Esophagus squamous epithelium (tissue), 5 donors: ENCODE results near the gene EXOC1. TPM values are rescaled to one million over a fixed set of nuclear protein-coding genes. Genes with fewer than 3 reads are reported as not detected.
A peak's percentile ranks its signal among the peaks of the same experiment; 100 is the strongest.

Experiments
- DNase-seq: peaks from one replicate; lab custom pipeline; 2025; lab: John Stamatoyannopoulos, UW
- H3K27ac ChIP-seq, 4 donors: fragments of 200-600 bp; sonication (generic); one replicate each; pipeline ENCODE4 v1.5.1; 2016 to 2019; ENCODE audit warnings: mild to moderate bottlenecking in 1 of 4
- H3K27me3 ChIP-seq, 4 donors: fragments of 200-600 bp; sonication (generic); 1 replicate in 3 of 4; 2 replicates in 1 of 4; pipeline versions ENCODE4 v1.5.1 to v1.6.0; 2017 to 2021; ENCODE audit warnings: antibody characterized with exemption in 1 of 4
- H3K36me3 ChIP-seq, 3 donors: fragments of 200-600 bp; sonication (generic); one replicate each; pipeline ENCODE4 v1.5.1; 2016 to 2019
- H3K4me1 ChIP-seq, 3 donors: fragments of 200-600 bp; sonication (generic); one replicate each; pipeline ENCODE4 v1.5.1; 2017 to 2019
- H3K4me3 ChIP-seq, 4 donors: fragments of 200-600 bp; sonication (generic); 1 replicate in 3 of 4; 2 replicates in 1 of 4; pipeline ENCODE4 v1.5.1; 2016 to 2019; ENCODE audit warnings: mild to moderate bottlenecking in 2 of 4, moderate library complexity in 1 of 4
- H3K9me3 ChIP-seq, 3 donors: fragments of 200-600 bp; sonication (generic); one replicate each; pipeline ENCODE4 v1.5.1; 2016 to 2019
- POLR2A ChIP-seq, 4 donors: fragments of 450-650 bp; IDR thresholded peaks; one replicate each; pipeline ENCODE4 v1.6.1; 2017; ENCODE audit warnings: antibody characterized with exemption in 4 of 4, mild to moderate bottlenecking in 4 of 4, moderate library complexity in 3 of 4
- WGBS, 2 donors: methylation state at CpG; one replicate each; pipeline ENCODE4 v1.1.5; 2018; 5-methylcytosine and 5-hydroxymethylcytosine counted together
- intact Hi-C: fragments of 100-400 bp; cut with DNase I; formaldehyde crosslinking; loops from one replicate; pipeline ENCODE4 v1.15.0; 2022
- small RNA-seq, 4 donors: library from RNA; depleted of rRNA; stranded (forward); fragments of <200 nt; gene quantifications; one replicate each; pipeline ENCODE3, GENCODE V24; 2016
- total RNA-seq, 4 donors: library from RNA; depleted of rRNA; stranded (reverse); fragments of >200 nt; gene quantifications; one replicate each; pipeline ENCODE4 v1.1.0, GENCODE V29; 2016
- TF ChIP-seq, protein P1 (sequence below), 6 experiments: fragments of 450-650 bp in 4 of 6; fragments of 200-600 bp in 2 of 6; sonication (generic) in 2 of 6; IDR thresholded peaks; one replicate each; pipeline ENCODE4 v1.5.1; 2016 to 2019; ENCODE audit warnings: antibody characterized with exemption in 6 of 6, mild to moderate bottlenecking in 4 of 6, moderate library complexity in 4 of 6
- donor health status: DM: yes; HTN: yes; CAD: no.

Gene EXOC1
- total RNA-seq, 4 donors from 2014 or later = 28.5 to 43.7 (median 41.7) TPM

DNA sequence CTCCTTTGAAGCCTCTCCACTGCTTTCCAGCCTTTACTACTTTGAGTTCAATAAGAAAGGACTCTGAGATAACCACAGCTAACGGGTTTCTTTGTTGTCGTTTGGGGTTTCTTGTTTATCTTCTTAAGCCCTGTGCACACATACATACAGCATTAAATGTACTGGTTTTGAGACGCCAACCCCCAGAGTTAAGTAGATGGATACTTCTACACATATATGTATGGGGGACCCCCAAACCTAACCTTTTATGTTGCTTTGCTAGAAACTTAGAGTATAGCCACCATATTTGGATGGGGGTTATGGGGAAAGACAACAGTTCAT is 96.0 kb downstream of the EXOC1 start:
- 0 to 10% methylated on average over 3 of the region's 3 CpGs for WGBS, 2 donors
- TF ChIP-seq POLR2A (IDR thresholded peaks at IDR 0.05) = no peak
- TF ChIP-seq, protein P1, sequence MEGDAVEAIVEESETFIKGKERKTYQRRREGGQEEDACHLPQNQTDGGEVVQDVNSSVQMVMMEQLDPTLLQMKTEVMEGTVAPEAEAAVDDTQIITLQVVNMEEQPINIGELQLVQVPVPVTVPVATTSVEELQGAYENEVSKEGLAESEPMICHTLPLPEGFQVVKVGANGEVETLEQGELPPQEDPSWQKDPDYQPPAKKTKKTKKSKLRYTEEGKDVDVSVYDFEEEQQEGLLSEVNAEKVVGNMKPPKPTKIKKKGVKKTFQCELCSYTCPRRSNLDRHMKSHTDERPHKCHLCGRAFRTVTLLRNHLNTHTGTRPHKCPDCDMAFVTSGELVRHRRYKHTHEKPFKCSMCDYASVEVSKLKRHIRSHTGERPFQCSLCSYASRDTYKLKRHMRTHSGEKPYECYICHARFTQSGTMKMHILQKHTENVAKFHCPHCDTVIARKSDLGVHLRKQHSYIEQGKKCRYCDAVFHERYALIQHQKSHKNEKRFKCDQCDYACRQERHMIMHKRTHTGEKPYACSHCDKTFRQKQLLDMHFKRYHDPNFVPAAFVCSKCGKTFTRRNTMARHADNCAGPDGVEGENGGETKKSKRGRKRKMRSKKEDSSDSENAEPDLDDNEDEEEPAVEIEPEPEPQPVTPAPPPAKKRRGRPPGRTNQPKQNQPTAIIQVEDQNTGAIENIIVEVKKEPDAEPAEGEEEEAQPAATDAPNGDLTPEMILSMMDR (IDR thresholded peaks at IDR 0.05) = no peak
- intact Hi-C loops = no loop called here
- Histone ChIP-seq H3K4me1 (peaks cover 0 to 38% (median 26%) of the 10 kb centered on the region in 3 donors), H3K9me3 (no peaks in the 10 kb centered on the region), H3K4me3 (peak overlapping the region; percentile 60 to 90 (median 86)), H3K27me3 (no peaks in the 10 kb centered on the region), H3K27ac (peak overlapping the region; percentile 86 to 94 (median 90)), H3K36me3 (peaks cover 0 to 17% (median 0%) of the 10 kb centered on the region in 3 donors)
- no peak for DNase-seq

DNA sequence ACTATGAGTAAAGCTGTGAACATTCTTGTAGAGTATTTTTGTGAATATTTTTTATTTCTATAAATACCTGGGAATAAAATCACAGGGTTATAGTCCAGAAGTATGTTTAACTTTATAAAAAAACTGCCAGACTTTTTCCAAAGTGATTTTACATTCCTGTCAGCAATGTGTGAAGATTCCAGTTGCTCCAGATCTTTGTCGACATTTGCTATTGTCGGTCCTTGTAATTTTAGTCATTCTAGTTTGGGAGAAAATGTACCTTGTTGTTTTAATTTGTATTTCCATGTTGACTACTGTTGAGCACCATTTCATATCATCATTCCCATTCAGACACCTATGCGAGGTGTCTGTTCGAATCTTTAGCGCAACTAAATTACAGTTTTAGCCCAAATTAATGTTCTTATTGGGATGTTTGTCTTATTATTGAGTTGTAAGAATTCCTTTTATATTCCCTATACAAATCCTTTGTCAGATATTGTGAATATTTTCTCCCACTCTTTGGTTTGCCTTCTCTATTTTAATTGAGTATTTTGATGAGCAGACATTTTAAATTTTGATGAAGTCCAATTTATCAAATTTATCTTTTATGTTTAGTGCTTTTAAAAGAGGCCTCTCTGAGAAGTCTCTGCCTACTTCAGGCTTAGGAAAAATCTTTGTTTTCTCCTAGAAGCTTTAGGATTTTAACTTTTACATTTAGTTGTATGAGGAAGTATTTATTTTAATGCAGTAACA is 97.9 kb downstream of the EXOC1 start:
- intact Hi-C loops = no loop called here
- peaks cover 0 to 38% (median 26%) of the 10 kb centered on the region in 3 donors for H3K4me1 ChIP-seq
- H3K9me3 ChIP-seq = no peaks in the 10 kb centered on the region
- DNase-seq = no peak
- no peak for TF ChIP-seq POLR2A (IDR thresholded peaks at IDR 0.05)
- TF ChIP-seq, protein P1 (IDR thresholded peaks at IDR 0.05) = no peak
- H3K4me3 ChIP-seq = no peak overlapping the region
- H3K27ac ChIP-seq = no peak overlapping the region
- peaks cover 0 to 36% (median 0%) of the 10 kb centered on the region in 3 donors for H3K36me3 ChIP-seq
- WGBS, 2 donors = 97 to 99% methylated on average over 5 of the region's 5 CpGs
- H3K27me3 ChIP-seq = no peaks in the 10 kb centered on the region

Small RNAs within 50 kb of the gene (small RNA-seq; reads per million reads assigned to genes)
- 0 reads per million in 4 donors for gene RNU6-652P

Other genes with a start within 250 kb of the EXOC1 start
- gene NMU, start 217.3 kb upstream of the EXOC1 start, total RNA-seq = 100 to 1,000 TPM; 110 to 137 (median 116) TPM
- gene EXOC1L, start 33.9 kb upstream of the EXOC1 start, total RNA-seq = not detected
- gene CEP135, start 95.3 kb downstream of the EXOC1 start, total RNA-seq = 1 to 10 TPM; 2.3 to 8.4 (median 5.2) TPM